DOHH2 (cell line): ENCODE measurements around the gene ADAMTS3.

Experiments
- H3F3A ChIP-seq: fragments of 200-600 bp; sonication (generic), shearing (Covaris generic); 2 replicates; pipeline ENCODE4 v1.6.0; 2016; ENCODE audit warnings: antibody characterized with exemption, mild to moderate bottlenecking; ENCODE audit not compliant: control insufficient read depth, insufficient read depth
- H3K27ac ChIP-seq: fragments of 200-600 bp; sonication (generic); 2 replicates; pipeline ENCODE4 v1.5.1; 2014; ENCODE audit warnings: low read depth, mild to moderate bottlenecking, low read length, moderate library complexity
- H3K27me3 ChIP-seq: fragments of 200-600 bp; sonication (generic); 2 replicates; pipeline ENCODE4 v1.6.1; 2014; ENCODE audit warnings: mild to moderate bottlenecking, low read length, mixed read lengths; ENCODE audit not compliant: control insufficient read depth
- H3K36me3 ChIP-seq: fragments of 200-600 bp; sonication (generic); 2 replicates; pipeline ENCODE4 v1.6.1; 2014; ENCODE audit warnings: mild to moderate bottlenecking, low read length, moderate library complexity, mixed read lengths; ENCODE audit not compliant: control insufficient read depth
- H3K4me1 ChIP-seq: fragments of 200-600 bp; sonication (generic); 2 replicates; pipeline ENCODE4 v1.6.1; 2014; ENCODE audit warnings: mild to moderate bottlenecking, low read length, mixed read lengths; ENCODE audit not compliant: control insufficient read depth
- H3K4me2 ChIP-seq: fragments of 200-600 bp; sonication (generic); 2 replicates; pipeline ENCODE4 v1.6.0; 2014; ENCODE audit warnings: mild to moderate bottlenecking, low read length, moderate library complexity
- H3K4me3 ChIP-seq: fragments of 200-600 bp; sonication (generic); 2 replicates; pipeline ENCODE4 v1.5.1; 2014; ENCODE audit warnings: mild to moderate bottlenecking, low read length, mixed read lengths
- H3K79me2 ChIP-seq: fragments of 200-600 bp; sonication (generic); 2 replicates; pipeline ENCODE4 v1.6.1; 2014; ENCODE audit warnings: mild to moderate bottlenecking, low read length, mixed read lengths; ENCODE audit not compliant: control insufficient read depth
- H3K9me2 ChIP-seq: fragments of 200-600 bp; sonication (generic); replicated peaks from 2 replicates; pipeline ENCODE4 v1.6.1; 2014; ENCODE audit warnings: mild to moderate bottlenecking, low read length, mixed read lengths; ENCODE audit not compliant: control insufficient read depth
- H3K9me3 ChIP-seq: fragments of 200-600 bp; sonication (generic); 2 replicates; pipeline ENCODE4 v1.6.1; 2014; ENCODE audit warnings: antibody characterized with exemption, low read length, mixed read lengths; ENCODE audit not compliant: control insufficient read depth, insufficient read depth
- H4K20me1 ChIP-seq: fragments of 200-600 bp; sonication (generic); 2 replicates; pipeline ENCODE4 v1.6.0; 2014; ENCODE audit warnings: low read depth, mild to moderate bottlenecking, antibody characterized with exemption, low read length, moderate library complexity; ENCODE audit not compliant: control insufficient read depth, insufficient read depth
- EZH2phosphoT487 ChIP-seq: fragments of 200-600 bp; sonication (generic); IDR thresholded peaks from 2 replicates; pipeline ENCODE4 v1.6.1; 2017; ENCODE audit warnings: borderline replicate concordance, mild to moderate bottlenecking, antibody characterized with exemption, low read length, moderate library complexity, mixed read lengths
- TF ChIP-seq, protein P1 (sequence below): fragments of 200-600 bp; sonication (generic); IDR thresholded peaks from one replicate; pipeline ENCODE4 v1.5.1; 2014; ENCODE audit warnings: antibody characterized with exemption, mild to moderate bottlenecking, low read depth, low read length; ENCODE audit not compliant: poor library complexity, severe bottlenecking

Gene ADAMTS3

DNA sequence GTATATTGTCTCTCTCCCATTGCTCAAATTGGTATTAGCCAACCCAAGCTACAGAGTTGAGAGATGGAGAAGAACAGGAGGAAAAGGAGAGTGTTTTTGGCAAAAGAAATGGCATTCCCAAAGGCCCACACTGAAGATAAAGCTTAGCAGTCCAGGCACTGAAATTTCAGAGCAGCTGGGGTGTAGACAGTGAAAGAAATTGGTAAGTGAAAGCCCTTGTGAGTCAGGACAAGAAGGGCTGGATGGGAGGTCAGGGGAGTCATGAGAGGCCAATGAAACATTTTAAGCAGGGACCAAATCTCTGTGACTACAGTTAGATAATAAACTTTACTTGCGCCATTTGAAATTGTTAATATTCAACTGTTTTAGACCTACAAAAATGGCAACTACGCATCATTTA lies 177.7 kb downstream of the ADAMTS3 start:
- TF ChIP-seq, protein P1, sequence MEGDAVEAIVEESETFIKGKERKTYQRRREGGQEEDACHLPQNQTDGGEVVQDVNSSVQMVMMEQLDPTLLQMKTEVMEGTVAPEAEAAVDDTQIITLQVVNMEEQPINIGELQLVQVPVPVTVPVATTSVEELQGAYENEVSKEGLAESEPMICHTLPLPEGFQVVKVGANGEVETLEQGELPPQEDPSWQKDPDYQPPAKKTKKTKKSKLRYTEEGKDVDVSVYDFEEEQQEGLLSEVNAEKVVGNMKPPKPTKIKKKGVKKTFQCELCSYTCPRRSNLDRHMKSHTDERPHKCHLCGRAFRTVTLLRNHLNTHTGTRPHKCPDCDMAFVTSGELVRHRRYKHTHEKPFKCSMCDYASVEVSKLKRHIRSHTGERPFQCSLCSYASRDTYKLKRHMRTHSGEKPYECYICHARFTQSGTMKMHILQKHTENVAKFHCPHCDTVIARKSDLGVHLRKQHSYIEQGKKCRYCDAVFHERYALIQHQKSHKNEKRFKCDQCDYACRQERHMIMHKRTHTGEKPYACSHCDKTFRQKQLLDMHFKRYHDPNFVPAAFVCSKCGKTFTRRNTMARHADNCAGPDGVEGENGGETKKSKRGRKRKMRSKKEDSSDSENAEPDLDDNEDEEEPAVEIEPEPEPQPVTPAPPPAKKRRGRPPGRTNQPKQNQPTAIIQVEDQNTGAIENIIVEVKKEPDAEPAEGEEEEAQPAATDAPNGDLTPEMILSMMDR, result no peak
- no peak for TF ChIP-seq EZH2phosphoT487
- no peaks in the 10 kb centered on the region for H3K27me3 ChIP-seq
- H4K20me1 ChIP-seq, result no peaks in the 10 kb centered on the region
- H3K9me2 ChIP-seq, result no peaks in the 10 kb centered on the region
- H3K9me3 ChIP-seq, result no peaks in the 10 kb centered on the region
- H3K4me3 ChIP-seq, result no peak overlapping the region
- no peaks in the 10 kb centered on the region for H3K36me3 ChIP-seq
- H3K4me1 ChIP-seq, result no peaks in the 10 kb centered on the region
- no peaks in the 10 kb centered on the region for H3F3A ChIP-seq
- no peak overlapping the region for H3K4me2 ChIP-seq
- no peak overlapping the region for H3K27ac ChIP-seq
- H3K79me2 ChIP-seq, result no peaks in the 10 kb centered on the region

DNA sequence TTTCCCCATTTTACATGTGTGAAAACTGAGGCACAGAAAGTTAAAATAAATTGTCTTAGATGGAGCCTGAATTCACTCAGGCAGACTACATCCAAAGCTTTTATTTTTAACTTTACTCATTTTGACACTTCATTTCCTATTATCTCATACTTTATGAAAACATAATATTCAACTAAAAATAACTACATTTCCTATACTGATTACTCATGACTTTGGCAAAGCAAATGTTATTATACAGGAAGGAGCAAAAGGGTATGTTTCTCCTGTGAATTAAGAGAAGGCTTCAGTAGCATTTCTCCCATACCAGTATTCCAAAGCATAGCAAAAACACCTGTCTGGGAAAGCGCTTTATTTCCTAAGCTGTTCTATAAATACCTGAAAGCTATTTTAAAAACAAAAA lies 178.6 kb downstream of the ADAMTS3 start:
- no peaks in the 10 kb centered on the region for H3K36me3 ChIP-seq
- H4K20me1 ChIP-seq, result no peaks in the 10 kb centered on the region
- TF ChIP-seq, protein P1, result no peak
- no peak for TF ChIP-seq EZH2phosphoT487
- no peaks in the 10 kb centered on the region for H3F3A ChIP-seq
- no peaks in the 10 kb centered on the region for H3K4me1 ChIP-seq
- no peaks in the 10 kb centered on the region for H3K9me2 ChIP-seq
- H3K4me3 ChIP-seq, result no peak overlapping the region
- H3K79me2 ChIP-seq, result no peaks in the 10 kb centered on the region
- H3K27me3 ChIP-seq, result no peaks in the 10 kb centered on the region
- no peak overlapping the region for H3K27ac ChIP-seq
- no peak overlapping the region for H3K4me2 ChIP-seq
- H3K9me3 ChIP-seq, result no peaks in the 10 kb centered on the region

DNA sequence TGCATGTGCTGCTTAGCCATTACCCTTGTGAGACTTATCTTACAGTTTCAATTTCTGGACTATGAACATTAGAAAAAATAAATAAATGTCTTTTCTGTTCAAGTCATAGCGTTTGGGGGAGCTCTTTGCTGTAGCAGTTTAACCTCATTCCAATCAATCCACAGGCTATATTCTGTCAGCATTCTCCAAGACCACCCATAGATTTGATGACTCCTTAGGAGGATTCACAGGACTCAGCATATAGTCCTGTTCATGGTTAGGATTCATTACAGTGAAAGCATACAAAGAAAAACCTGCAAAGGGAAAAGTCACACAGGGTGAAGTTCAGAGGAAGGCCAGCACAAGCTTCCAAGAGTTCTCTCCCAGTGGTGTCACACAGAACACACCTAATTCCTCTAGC lies 180.5 kb downstream of the ADAMTS3 start:
- Histone ChIP-seq H3K4me1 (no peaks in the 10 kb centered on the region), H3K27ac (no peak overlapping the region), H3K9me2 (no peaks in the 10 kb centered on the region), H3K4me2 (no peak overlapping the region), H3F3A (no peaks in the 10 kb centered on the region), H4K20me1 (no peaks in the 10 kb centered on the region), H3K36me3 (no peaks in the 10 kb centered on the region), H3K4me3 (no peak overlapping the region), H3K9me3 (no peaks in the 10 kb centered on the region), H3K27me3 (no peaks in the 10 kb centered on the region), H3K79me2 (no peaks in the 10 kb centered on the region)
- TF ChIP-seq EZH2phosphoT487, result no peak

DNA sequence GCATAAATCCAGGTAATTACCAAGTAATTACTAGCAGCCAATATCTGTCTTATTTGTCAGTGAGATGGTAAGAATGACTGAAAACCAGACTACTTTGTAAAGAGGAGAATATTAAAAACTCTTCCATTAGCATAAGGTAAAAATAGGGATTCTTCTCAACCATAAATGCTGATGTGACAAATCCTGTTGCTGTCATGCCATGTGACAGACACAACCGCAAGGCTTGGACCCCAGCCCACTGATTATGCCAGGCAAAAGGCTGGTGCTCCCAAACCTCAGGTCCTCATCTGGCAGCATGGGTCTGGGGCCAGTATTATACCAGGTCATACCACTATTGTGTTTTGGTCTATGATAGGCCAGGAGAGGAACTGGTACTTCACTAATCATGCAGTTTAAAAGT lies 181.1 kb downstream of the ADAMTS3 start:
- H3K27me3 ChIP-seq, result no peaks in the 10 kb centered on the region
- TF ChIP-seq EZH2phosphoT487, result no peak
- TF ChIP-seq, protein P1, result no peak
- no peak overlapping the region for H3K27ac ChIP-seq
- no peaks in the 10 kb centered on the region for H3K9me2 ChIP-seq
- no peaks in the 10 kb centered on the region for H3K9me3 ChIP-seq
- no peaks in the 10 kb centered on the region for H4K20me1 ChIP-seq
- no peak overlapping the region for H3K4me2 ChIP-seq
- H3F3A ChIP-seq, result no peaks in the 10 kb centered on the region
- no peaks in the 10 kb centered on the region for H3K79me2 ChIP-seq
- no peak overlapping the region for H3K4me3 ChIP-seq
- no peaks in the 10 kb centered on the region for H3K36me3 ChIP-seq
- no peaks in the 10 kb centered on the region for H3K4me1 ChIP-seq
